ENCODE data around the gene RPS6KC1. TPM values are rescaled to one million over a fixed set of nuclear protein-coding genes. Genes with fewer than 3 reads are reported as not detected.
"Not testable (repeated sequence)": the region's sequence is repeated elsewhere in the genome, so short reads cannot be mapped to it uniquely, and the experiment has no call there.

Gene RPS6KC1
- total RNA-seq, 6 donors from 2014 or later, result 8.3 to 31.4 (median 15.1) TPM

DNA sequence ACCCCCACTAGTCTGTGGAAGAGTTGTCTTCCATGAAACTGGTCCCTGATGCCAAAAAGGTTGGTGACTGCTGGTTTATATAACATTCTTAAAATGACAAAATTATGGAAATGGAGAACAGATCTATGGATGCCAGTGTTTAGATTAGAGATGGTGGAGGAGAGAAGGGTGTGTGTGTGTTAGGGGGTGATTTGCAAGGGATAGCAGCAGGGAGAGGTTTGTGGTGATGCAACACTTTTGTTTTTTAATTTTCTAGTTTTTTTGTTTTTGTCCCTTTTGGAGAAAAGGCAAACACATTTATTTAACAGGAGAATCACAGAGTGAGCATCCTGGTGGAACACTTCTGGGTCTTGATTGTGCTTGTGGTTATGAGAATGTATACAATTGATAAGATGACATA, 143.8 kb downstream of the RPS6KC1 start:
- no peak overlapping the region for H3K4me3 ChIP-seq
- no peak overlapping the region for H3K27ac ChIP-seq
- peaks cover 0 to 22% (median 8%) of the 10 kb centered on the region in 4 donors for H3K9me3 ChIP-seq
- no peak for ATAC-seq (ENCODE audit: low FRiP score in 2 of 2)
- H3K4me1 ChIP-seq, result no peaks in the 10 kb centered on the region
- DNase-seq, result no peak
- H3K36me3 ChIP-seq, result peaks cover 0 to 9% (median 0%) of the 10 kb centered on the region in 4 donors
- H3K27me3 ChIP-seq, result no peaks in the 10 kb centered on the region
- TF ChIP-seq POLR2A (IDR thresholded peaks at IDR 0.05), result no peak
- no peak for TF ChIP-seq EP300 (IDR thresholded peaks at IDR 0.05)
- TF ChIP-seq CTCF (IDR thresholded peaks at IDR 0.05), result no peak
- no peak for TF ChIP-seq POLR2AphosphoS5 (IDR thresholded peaks at IDR 0.05)

DNA sequence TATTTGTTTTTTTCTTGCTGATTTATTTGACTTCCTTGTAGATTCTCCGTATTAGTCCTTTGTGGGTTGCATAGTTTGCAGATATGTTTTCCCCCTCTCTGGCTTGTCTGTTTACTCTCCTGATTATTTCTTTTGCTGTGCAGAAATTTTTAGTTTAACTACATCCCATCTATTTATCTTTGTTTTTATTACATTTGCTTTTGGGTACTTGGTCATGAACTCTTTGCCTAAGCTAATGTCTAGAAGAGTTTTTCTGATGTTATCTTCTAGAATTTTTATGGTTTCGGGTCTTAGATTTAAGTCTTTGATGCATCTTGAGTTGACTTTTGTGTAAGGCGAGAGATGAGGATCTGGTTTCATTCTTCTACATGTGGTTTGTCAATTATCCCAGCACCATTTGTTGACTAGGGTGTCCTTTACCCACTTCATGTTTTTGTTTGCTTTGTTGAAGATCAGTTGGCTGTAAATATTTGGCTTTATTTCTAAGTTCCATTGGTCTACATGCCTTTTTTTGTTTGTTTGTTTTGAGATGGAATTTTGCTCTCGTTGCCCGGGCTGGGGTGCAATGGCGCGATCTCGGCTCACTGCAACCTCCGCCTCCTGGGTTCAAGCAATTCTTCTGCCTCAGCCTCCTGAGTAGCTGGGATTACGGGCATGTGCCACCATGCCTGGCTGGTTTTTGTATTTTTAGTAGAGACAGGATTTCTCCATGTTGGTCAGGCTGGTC, 145.4 kb downstream of the RPS6KC1 start:
- 83 to 91% methylated on average over 10 of the region's 10 CpGs for WGBS, 2 donors
- not testable (repeated sequence) for ATAC-seq (ENCODE audit: low FRiP score in 2 of 2); H3K4me3 ChIP-seq; H3K27me3 ChIP-seq; H3K4me1 ChIP-seq; H3K27ac ChIP-seq; H3K36me3 ChIP-seq
- DNase-seq, result peak in 1 of 2 donors; percentile 35
- H3K9me3 ChIP-seq, result peaks cover 0 to 16% (median 8%) of the 10 kb centered on the region in 4 donors

- H3K9me3 ChIP-seq, result peaks cover 0 to 16% (median 8%) of the 10 kb centered on the region in 4 donors
- no peak for ATAC-seq (ENCODE audit: low FRiP score in 2 of 2)
- DNase-seq, result no peak
- no peaks in the 10 kb centered on the region for H3K4me1 ChIP-seq
- no peak overlapping the region for H3K27ac ChIP-seq
- H3K4me3 ChIP-seq, result no peak overlapping the region
- TF ChIP-seq CTCF (IDR thresholded peaks at IDR 0.05) (no peak), POLR2AphosphoS5 (IDR thresholded peaks at IDR 0.05) (no peak), EP300 (IDR thresholded peaks at IDR 0.05) (no peak), POLR2A (IDR thresholded peaks at IDR 0.05) (no peak)
- peaks cover 0 to 18% (median 5%) of the 10 kb centered on the region in 4 donors for H3K36me3 ChIP-seq
- H3K27me3 ChIP-seq, result no peaks in the 10 kb centered on the region
- WGBS, 2 donors, result 95 to 97% methylated on average over 3 of the region's 3 CpGs
These were observed 149.6 kb downstream of the RPS6KC1 start for GRCh38 chr1:213200630-213201029.

GRCh38 chr1:213201380-213202155, 150.5 kb downstream of the RPS6KC1 start:
- Histone ChIP-seq H3K27ac (no peak overlapping the region), H3K36me3 (peaks cover 0 to 23% (median 5%) of the 10 kb centered on the region in 4 donors), H3K9me3 (peaks cover 0 to 16% (median 8%) of the 10 kb centered on the region in 4 donors), H3K4me3 (no peak overlapping the region), H3K4me1 (no peaks in the 10 kb centered on the region), H3K27me3 (no peaks in the 10 kb centered on the region)
- TF ChIP-seq EP300 (IDR thresholded peaks at IDR 0.05) (no peak), POLR2AphosphoS5 (IDR thresholded peaks at IDR 0.05) (no peak), CTCF (IDR thresholded peaks at IDR 0.05) (no peak), POLR2A (IDR thresholded peaks at IDR 0.05) (no peak)
- 97 to 100% methylated on average over 1 of the region's 1 CpG for WGBS, 2 donors
- ATAC-seq (ENCODE audit: low FRiP score in 2 of 2), result no peak
- DNase-seq, result no peak

- DNase-seq, result no peak
- H3K36me3 ChIP-seq, result peaks cover 0 to 18% (median 7%) of the 10 kb centered on the region in 4 donors
- H3K9me3 ChIP-seq, result no peaks in the 10 kb centered on the region
- no peak overlapping the region for H3K4me3 ChIP-seq
- H3K27me3 ChIP-seq, result no peaks in the 10 kb centered on the region
- H3K27ac ChIP-seq, result no peak overlapping the region
- H3K4me1 ChIP-seq, result no peaks in the 10 kb centered on the region
- 97 to 98% methylated on average over 2 of the region's 2 CpGs for WGBS, 2 donors
- TF ChIP-seq POLR2A (IDR thresholded peaks at IDR 0.05) (no peak), CTCF (IDR thresholded peaks at IDR 0.05) (no peak), EP300 (IDR thresholded peaks at IDR 0.05) (no peak), POLR2AphosphoS5 (IDR thresholded peaks at IDR 0.05) (no peak)
- ATAC-seq (ENCODE audit: low FRiP score in 2 of 2), result no peak
These were observed 160.2 kb downstream of the RPS6KC1 start for GRCh38 chr1:213211201-213211600.

DNA sequence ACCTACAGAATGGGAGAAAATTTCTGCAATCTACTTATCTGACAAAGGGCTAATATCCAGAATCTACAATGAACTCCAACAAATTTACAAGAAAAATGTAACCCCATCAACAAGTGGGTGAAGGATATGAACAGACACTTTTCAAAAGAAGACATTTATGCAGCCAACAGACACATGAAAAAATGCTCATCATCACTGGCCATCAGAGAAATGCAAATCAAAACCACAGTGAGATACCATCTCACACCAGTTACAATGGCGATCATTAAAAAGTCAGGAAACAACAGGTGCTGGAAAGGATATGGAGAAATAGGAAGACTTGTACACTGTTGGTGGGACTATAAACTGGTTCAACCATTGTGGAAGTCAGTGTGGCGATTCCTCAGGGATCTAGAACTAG, 168.0 kb downstream of the RPS6KC1 start:
- H3K27me3 ChIP-seq; H3K27ac ChIP-seq; DNase-seq; H3K4me1 ChIP-seq; ATAC-seq (ENCODE audit: low FRiP score in 2 of 2); H3K36me3 ChIP-seq; H3K9me3 ChIP-seq; H3K4me3 ChIP-seq: not testable (repeated sequence)
- 93 to 94% methylated on average over 2 of the region's 2 CpGs for WGBS, 2 donors

All from upper lobe of left lung (tissue), 6 donors.